GM12891 (cell line): ENCODE data around the gene HARBI1.

ENCODE experiments used
- PAX5 ChIP-seq: IDR thresholded peaks from 2 replicates; pipeline ENCODE4 v1.6.1; 2011; ENCODE audit warnings: low read length, moderate library complexity, mild to moderate bottlenecking; ENCODE audit not compliant: insufficient read depth, severe bottlenecking
- POLR2A ChIP-seq: IDR thresholded peaks from 2 replicates; pipeline ENCODE4 v1.6.1; 2011; ENCODE audit warnings: low read depth, low read length, control low read depth
- POLR2AphosphoS5 ChIP-seq: IDR thresholded peaks from 2 replicates; pipeline ENCODE4 v1.6.1; 2011; ENCODE audit warnings: low read depth, low read length, control low read depth
- SPI1 ChIP-seq: IDR thresholded peaks from 2 replicates; pipeline ENCODE4 v1.6.1; 2011; ENCODE audit warnings: low read depth, low read length, control low read depth

DNA sequence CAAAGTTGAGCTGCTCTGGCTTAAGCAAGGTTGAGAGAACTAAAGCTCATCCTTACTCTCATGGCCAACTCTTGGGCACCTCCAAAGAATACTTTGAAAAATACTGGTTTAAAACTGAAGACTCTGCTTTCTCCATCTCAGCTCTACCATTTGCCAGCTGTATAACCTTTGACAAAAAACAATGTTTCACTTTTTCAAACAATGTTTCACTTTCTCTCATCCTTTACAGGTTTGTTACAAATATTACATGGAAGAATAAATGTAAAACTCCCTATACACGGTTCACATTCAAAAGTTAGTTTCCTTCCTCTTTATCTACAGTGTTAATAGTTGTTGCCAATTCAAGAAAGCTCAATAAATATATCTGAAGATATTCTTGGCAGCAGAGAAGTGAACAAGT, 42.4 kb downstream of the HARBI1 start:
- TF ChIP-seq POLR2A (no peak), POLR2AphosphoS5 (no peak), SPI1 (no peak), PAX5 (no peak)
